HG02610 (cell line): ENCODE results near the gene BSND.

Experiments used
- ATAC-seq: cut with Tn5 transposase; IDR thresholded peaks from one replicate; pipeline ENCODE4 v1.9.1; 2021; ENCODE audit warnings: mild to moderate bottlenecking, moderate library complexity; ENCODE audit not compliant: unreplicated experiment

The BSND gene

GRCh38 chr1:55045430-55045829 lies 46.7 kb downstream of the BSND start:
- ATAC-seq, result no peak

GRCh38 chr1:55046871-55047270 lies 48.1 kb downstream of the BSND start:
- ATAC-seq, result no peak

DNA sequence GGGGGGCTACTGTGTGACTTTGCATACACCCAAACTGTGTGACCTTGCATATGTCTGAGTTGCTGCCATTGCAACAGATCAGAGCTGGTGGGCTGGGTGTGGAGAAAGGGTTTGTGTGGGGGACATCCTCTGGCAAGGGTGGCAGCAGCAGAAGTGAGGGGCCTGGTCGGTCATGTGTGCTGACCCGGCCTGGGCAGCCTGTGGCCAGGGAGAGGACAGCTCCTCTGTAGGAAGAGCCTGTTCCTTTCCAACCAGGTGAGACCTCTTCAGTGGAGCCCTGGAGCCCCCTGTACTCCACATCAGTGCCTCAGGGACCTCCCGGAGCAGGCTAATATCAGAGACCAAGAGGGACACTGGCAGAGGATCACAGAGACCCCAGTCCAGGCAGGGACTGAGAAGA lies 48.9 kb downstream of the BSND start:
- ATAC-seq, result no peak

- no peak for ATAC-seq
These were observed 49.9 kb downstream of the BSND start for GRCh38 chr1:55048453-55049270.

GRCh38 chr1:55049271-55049913 lies 50.7 kb downstream of the BSND start:
- ATAC-seq, result no peak

DNA sequence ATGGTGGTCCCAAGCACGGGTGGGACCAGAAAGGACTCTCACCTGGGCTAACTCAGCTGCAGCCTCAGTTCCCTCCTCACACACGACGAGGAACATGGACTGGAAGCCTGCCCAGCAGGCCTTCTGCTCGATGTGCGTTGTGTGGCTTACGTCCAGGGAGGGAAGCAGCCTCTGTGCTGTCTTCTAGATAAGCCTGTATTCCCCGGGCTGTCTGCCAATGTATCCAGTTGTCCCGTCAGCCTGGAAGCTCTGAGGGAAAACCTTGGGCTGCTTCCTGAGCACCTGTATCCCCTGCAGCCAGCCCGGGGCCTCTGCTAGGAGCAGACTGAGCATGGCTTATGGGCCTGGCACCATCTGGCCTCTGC lies 51.2 kb downstream of the BSND start:
- ATAC-seq, result no peak

DNA sequence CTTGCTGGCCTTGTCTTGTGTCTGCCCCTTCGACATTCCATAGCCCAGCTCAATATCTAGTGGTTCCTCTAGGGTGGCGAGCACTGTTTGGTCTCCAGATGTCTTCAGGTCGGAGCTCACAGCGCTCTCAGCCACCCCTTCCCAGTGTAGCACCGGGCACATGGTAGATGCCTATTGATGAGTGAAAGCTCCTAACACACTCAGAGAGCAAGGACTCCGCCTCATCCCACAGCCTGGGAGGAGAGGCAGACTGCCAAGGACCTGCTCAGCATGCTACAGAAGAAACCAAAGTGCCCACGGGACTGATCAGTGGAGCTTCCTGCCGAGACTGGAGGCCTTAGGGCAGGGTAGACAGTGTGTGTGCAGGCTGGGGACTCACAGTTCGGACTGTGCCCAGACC lies 51.5 kb downstream of the BSND start:
- no peak for ATAC-seq

DNA sequence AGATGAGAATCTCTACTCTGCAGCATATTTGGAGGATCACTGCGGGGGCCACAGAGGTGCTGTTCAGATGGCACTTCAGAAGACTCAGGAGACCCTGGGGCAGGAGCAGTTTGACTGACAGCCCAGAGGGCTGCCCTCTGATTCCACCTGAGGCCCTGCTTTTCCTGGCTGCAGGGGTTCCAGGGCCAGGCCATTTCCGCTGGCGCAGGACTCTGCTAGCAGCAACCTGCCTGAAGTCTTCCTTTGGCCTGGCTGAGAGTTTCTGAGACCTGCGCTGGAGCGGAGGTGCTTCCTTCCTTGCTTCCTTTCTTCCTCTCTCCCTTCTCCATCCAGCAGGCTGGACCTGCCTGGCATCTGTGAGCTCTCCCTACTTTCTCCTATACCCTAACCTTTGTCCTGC lies 52.4 kb downstream of the BSND start:
- no peak for ATAC-seq

DNA sequence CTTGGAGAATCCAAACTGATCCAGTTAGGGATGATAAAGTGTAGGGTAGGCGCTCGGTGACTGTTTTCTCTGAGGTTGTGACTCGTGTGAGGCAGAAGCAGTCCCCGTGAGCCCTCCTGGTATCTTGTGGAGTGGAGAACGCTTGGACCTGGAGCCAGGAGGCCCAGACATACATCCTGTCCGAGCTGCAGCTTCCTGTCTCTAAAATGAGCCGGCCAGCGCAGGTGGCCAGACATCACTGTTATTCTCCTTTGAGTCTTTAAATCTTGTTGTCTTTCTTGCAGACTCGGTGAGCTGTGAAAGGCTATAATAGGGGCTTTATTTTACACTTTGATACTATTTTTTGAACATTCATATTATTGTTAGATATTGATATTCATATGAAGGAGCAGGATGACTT lies 52.9 kb downstream of the BSND start:
- ATAC-seq, result no peak

- no peak for ATAC-seq
These were observed 53.7 kb downstream of the BSND start for GRCh38 chr1:55052221-55053142.

GRCh38 chr1:55053265-55053954 lies 54.7 kb downstream of the BSND start:
- no peak for ATAC-seq

GRCh38 chr1:55054396-55054795 lies 55.7 kb downstream of the BSND start:
- ATAC-seq, result no peak

DNA sequence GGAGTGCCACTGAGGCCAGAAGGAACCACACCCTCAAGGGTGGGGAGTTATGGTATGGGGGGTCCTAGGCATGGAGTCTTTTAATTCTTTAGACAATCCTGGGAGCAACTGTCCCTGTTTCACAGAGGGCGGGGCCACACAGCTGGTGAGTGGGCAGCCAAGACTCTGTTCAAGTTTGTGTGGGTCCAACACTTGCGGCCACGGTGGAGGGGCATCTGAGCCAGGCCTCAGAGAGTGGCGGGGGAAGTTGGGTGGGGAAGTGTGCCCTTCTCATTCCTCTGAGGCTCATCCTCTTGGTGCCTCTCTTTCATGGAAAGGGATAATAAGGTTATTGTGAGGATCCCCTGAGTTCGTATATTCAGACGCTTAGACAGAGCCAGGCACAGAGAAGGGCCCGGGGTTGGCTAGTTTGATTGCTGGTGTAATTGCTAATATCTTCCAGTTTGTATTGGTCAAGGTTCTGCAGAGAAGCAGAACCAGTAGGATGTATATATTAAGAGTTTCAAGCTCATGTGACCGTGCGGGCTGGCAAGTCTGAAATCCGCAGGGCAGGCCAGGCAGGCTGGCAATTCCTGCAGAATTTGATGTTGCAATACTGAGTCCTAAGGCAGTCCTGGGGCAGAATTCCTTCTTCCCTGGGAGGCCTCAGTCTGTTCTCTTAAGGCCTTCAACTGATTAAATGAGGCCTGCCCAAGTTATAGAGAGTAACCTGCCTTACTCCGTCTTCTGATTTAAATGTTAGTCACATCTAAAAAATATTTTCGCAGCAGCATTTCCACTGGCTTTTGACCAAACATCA lies 56.5 kb downstream of the BSND start:
- ATAC-seq, result no peak

DNA sequence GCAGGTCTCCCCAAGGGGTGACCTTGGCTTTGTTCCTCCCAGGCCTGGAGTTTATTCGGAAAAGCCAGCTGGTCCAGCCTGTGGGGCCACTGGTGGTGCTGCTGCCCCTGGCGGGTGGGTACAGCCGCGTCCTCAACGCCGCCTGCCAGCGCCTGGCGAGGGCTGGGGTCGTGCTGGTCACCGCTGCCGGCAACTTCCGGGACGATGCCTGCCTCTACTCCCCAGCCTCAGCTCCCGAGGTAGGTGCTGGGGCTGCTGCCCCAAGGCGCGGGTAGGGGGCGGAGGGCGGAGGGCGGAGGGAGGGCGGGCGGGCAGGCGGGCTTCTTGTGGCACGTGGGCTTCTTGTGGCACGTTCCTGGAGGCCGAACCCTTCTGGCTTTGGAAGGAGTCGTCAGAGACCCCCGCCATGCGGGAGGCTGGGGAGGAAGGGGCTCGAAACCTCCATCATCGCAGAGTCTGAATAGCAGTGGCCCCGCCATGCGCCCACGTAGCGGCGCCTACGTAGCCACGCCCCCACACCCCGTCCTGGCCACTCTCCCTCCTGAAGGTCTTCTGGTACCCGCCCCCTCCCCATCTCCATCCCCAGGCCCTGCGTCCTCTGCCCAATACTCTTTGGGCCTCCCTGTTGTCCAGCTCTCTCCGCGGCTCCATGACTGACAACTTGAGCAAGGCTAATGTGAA lies 57.4 kb downstream of the BSND start:
- no peak for ATAC-seq

GRCh38 chr1:55056632-55056992 lies 57.9 kb downstream of the BSND start:
- ATAC-seq, result no peak

- ATAC-seq, result no peak
These were observed 58.7 kb downstream of the BSND start for GRCh38 chr1:55057270-55057955.

GRCh38 chr1:55057956-55058298 lies 59.2 kb downstream of the BSND start:
- no peak for ATAC-seq

DNA sequence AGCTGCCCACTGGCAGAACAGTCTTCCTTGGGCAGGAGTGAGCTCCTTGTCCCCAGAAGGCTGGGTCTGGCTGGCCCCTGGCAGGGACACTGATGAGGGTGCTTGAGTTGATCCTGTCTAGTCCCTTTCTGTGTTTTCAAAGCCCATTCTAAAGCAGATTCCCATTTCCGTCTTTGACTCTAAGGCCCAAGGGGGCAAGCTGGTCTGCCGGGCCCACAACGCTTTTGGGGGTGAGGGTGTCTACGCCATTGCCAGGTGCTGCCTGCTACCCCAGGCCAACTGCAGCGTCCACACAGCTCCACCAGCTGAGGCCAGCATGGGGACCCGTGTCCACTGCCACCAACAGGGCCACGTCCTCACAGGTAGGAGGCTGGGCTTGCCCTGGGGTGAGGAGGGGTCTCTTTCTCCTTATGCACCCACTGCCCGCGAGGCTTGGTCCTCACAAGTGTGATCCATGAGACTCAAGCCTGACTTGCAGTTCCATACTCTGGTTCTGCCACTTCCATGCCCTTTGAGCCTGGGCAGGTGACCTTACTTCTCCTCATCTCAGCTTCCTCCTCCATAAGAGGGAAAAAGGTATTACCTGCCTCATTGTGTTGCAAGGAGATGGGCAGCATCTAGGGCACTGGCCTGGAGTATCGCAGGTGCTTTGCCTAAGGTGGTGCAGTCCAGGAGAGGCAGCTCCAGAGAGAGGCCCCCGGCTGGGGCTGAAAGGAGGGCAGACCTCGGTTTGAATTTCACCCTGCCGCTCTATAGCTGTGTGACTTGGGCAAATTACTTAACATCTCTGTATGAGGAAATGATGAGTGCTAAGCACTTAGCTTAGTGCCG lies 60.8 kb downstream of the BSND start:
- ATAC-seq, result no peak
